ENCODE results near the gene DHX36.

DHX36 gene

DNA sequence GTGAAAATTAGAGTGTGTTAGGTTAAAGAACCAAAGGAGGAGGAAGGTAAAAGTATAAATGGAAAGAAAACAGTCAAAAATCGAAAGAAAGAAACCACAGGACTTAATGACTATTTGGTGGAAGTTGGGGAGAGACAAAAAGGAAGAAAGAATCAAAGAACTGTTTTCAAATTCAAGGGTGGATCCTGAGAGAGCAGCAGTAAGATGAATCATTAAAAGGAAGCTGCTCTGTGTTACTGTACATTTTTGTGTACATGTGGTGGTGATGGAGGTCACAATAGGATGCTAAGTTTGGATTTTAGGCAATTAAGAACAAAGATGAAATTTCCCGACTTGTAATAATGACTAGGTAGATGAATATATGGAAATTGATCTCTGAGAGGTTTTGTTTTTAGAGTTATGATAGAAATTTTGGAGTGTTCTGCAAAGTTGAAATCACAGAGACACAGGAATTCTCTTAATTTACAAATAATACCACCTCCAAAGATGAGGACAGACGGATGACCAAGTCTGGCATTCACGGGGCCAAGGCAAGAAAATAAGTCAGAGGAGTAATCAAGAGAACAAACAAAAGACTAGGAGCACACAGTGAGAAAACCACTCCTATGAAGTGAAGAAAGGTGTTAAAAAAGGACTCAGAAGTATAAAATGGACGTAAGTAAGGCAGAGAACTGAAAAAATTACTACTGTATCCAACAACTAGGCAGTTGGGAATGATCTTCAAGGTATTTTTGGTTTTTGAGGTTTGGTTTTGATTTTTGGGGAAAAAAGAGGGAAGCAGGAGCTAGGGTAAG, 7.1 kb downstream of the DHX36 start:
- no peak for DNase-seq (ENCODE audit: low read depth in 1 of 2, low spot score in 1 of 2)
- in situ Hi-C loops (cut with HindIII; ENCODE audit: low pct_unique_long_range_greater_than_20kb, low sequenced_read_pairs): no loop called here
- TF ChIP-seq JUND (IDR thresholded peaks at IDR 0.05; ENCODE audit: low read depth): no peak

GRCh38 chr3:154314152-154314551, 10.1 kb downstream of the DHX36 start:
- no peak for DNase-seq (ENCODE audit: low read depth in 1 of 2, low spot score in 1 of 2)
- in situ Hi-C loops (cut with HindIII; ENCODE audit: low pct_unique_long_range_greater_than_20kb, low sequenced_read_pairs): no loop called here
- TF ChIP-seq JUND (IDR thresholded peaks at IDR 0.05; ENCODE audit: low read depth): no peak

DNA sequence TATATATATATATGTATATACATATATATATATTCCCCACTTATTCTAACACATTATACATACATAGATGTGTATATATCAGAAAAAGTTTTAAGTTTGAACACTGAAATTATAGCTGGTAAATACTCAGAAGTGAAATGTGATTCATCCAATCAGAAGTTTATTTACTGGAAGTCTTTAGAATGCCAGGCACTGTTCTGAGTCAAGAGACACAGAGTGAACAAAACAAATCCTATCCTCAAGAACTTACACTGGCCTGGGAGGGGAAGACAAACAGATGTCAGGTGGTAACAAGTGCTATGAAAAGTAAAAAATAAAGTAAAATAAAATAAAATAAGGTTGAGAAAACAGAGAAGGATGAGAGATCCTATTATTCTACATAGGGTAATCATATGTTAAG, 13.4 kb downstream of the DHX36 start:
- peak in 1 of 2 experiments; percentile 4 for DNase-seq (ENCODE audit: low read depth in 1 of 2, low spot score in 1 of 2)
- TF ChIP-seq JUND (IDR thresholded peaks at IDR 0.05; ENCODE audit: low read depth): no peak
- in situ Hi-C loops (cut with HindIII; ENCODE audit: low pct_unique_long_range_greater_than_20kb, low sequenced_read_pairs): no loop called here

GRCh38 chr3:154307363-154307762, 16.9 kb downstream of the DHX36 start:
- in situ Hi-C loops (cut with HindIII; ENCODE audit: low pct_unique_long_range_greater_than_20kb, low sequenced_read_pairs): no loop called here
- no peak for TF ChIP-seq JUND (IDR thresholded peaks at IDR 0.05; ENCODE audit: low read depth)
- DNase-seq (ENCODE audit: low read depth in 1 of 2, low spot score in 1 of 2): no peak

- in situ Hi-C loops (cut with HindIII; ENCODE audit: low pct_unique_long_range_greater_than_20kb, low sequenced_read_pairs): no loop called here
- TF ChIP-seq JUND (IDR thresholded peaks at IDR 0.05; ENCODE audit: low read depth): no peak
- no peak for DNase-seq (ENCODE audit: low read depth in 1 of 2, low spot score in 1 of 2)
Observed at GRCh38 chr3:154304936-154305335, 19.4 kb downstream of the DHX36 start.

- no peak for DNase-seq (ENCODE audit: low read depth in 1 of 2, low spot score in 1 of 2)
- no peak for TF ChIP-seq JUND (IDR thresholded peaks at IDR 0.05; ENCODE audit: low read depth)
- in situ Hi-C loops (cut with HindIII; ENCODE audit: low pct_unique_long_range_greater_than_20kb, low sequenced_read_pairs): no loop called here
Observed at GRCh38 chr3:154304116-154304786, 20.0 kb downstream of the DHX36 start.

DNA sequence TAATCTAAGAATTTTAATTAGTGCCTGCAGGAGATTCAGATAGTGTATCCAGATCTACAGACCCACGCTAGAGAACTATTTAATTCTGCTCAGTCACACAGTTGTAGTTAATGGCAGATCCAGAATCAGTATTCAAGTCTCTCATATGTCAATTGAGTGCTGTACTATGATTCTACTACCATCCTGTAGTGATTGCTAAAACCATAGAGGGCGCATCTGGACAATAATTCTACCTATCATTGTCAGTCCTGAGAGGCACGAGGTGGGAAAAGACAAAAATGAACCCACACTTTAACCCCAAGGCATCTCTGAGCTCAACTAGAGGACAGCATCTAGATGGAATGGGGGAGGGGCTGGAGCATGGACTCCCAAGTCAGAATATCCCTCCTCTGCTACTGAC, 22.7 kb downstream of the DHX36 start:
- no peak for TF ChIP-seq JUND (IDR thresholded peaks at IDR 0.05; ENCODE audit: low read depth)
- in situ Hi-C loops (cut with HindIII; ENCODE audit: low pct_unique_long_range_greater_than_20kb, low sequenced_read_pairs): no loop called here
- peak in 1 of 2 experiments; percentile 16 for DNase-seq (ENCODE audit: low read depth in 1 of 2, low spot score in 1 of 2)

- TF ChIP-seq JUND (IDR thresholded peaks at IDR 0.05; ENCODE audit: low read depth): no peak
- in situ Hi-C loops (cut with HindIII; ENCODE audit: low pct_unique_long_range_greater_than_20kb, low sequenced_read_pairs): no loop called here
- no peak for DNase-seq (ENCODE audit: low read depth in 1 of 2, low spot score in 1 of 2)
Observed at GRCh38 chr3:154294016-154294415, 30.3 kb downstream of the DHX36 start.

- DNase-seq (ENCODE audit: low read depth in 1 of 2, low spot score in 1 of 2): no peak
- no peak for TF ChIP-seq JUND (IDR thresholded peaks at IDR 0.05; ENCODE audit: low read depth)
- in situ Hi-C loops (cut with HindIII; ENCODE audit: low pct_unique_long_range_greater_than_20kb, low sequenced_read_pairs): no loop called here
Observed at GRCh38 chr3:154290187-154290586, 34.1 kb downstream of the DHX36 start.

- in situ Hi-C loops (cut with HindIII; ENCODE audit: low pct_unique_long_range_greater_than_20kb, low sequenced_read_pairs): no loop called here
- TF ChIP-seq JUND (IDR thresholded peaks at IDR 0.05; ENCODE audit: low read depth): no peak
- no peak for DNase-seq (ENCODE audit: low read depth in 1 of 2, low spot score in 1 of 2)
Observed at GRCh38 chr3:154285221-154285620, 39.1 kb downstream of the DHX36 start.

DNA sequence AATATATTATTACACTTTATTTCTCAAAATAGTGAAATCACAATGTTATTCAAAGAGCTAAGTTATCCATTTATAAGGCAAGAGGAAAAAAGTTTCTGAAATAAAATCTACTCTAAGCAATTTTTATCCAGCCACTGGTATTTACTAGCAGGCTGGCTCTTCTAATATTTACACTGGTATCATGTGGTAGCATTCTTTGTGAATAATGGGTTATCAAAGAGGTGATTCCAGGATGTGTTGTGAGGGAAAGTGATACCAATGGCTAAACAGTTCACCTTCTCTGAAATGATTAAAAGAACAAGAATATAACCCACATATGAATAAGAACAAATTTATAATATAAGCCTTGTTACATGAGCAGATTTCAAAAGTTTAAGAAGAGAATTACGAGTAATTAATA, 44.1 kb downstream of the DHX36 start:
- no peak for DNase-seq (ENCODE audit: low read depth in 1 of 2, low spot score in 1 of 2)
- in situ Hi-C loops (cut with HindIII; ENCODE audit: low pct_unique_long_range_greater_than_20kb, low sequenced_read_pairs): no loop called here
- no peak for TF ChIP-seq JUND (IDR thresholded peaks at IDR 0.05; ENCODE audit: low read depth)

- DNase-seq (ENCODE audit: low read depth in 1 of 2, low spot score in 1 of 2): peak in 1 of 2 experiments; percentile 18
- in situ Hi-C loops (cut with HindIII; ENCODE audit: low pct_unique_long_range_greater_than_20kb, low sequenced_read_pairs): no loop called here
Observed at GRCh38 chr3:154275965-154276364, 48.3 kb downstream of the DHX36 start.

DNA sequence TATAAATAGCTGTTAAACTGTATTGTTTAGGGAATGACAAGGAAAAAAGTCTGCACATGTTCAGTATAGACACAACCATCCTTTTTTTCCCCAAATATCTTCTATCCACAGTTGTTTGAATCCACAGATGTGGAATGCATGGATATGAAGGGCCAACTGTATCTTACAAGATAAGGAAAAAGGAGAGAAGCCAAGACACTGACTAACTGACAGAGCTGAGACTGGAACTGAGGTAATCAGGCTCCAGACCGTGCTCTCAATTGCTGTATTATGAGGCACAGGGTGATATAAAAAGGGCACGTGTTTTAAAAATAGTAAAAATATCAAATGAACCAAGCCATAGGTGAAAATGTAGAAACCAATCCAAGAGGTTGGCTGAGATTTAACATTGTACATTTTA, 49.0 kb downstream of the DHX36 start:
- in situ Hi-C loops (cut with HindIII; ENCODE audit: low pct_unique_long_range_greater_than_20kb, low sequenced_read_pairs): no loop called here
- DNase-seq (ENCODE audit: low read depth in 1 of 2, low spot score in 1 of 2): no peak
- no peak for TF ChIP-seq JUND (IDR thresholded peaks at IDR 0.05; ENCODE audit: low read depth)

More at GRCh38 chr3:154275965-154276364, 48.3 kb downstream of the DHX36 start:
- no peak for TF ChIP-seq JUND (IDR thresholded peaks at IDR 0.05; ENCODE audit: low read depth)

Measured in T47D (cell line).